BE2C (cell line): ENCODE results near the gene DGKI.

Source experiments
- DNase-seq: peaks from one replicate; pipeline ENCODE4 v3.0.0-alpha.2; 2020
- H3K27me3 ChIP-seq: fragments of 250-450 bp; sonication (Bioruptor Pico); 2 replicates; pipeline ENCODE4 v1.5.1; 2020; ENCODE audit warnings: mild to moderate bottlenecking
- H3K36me3 ChIP-seq: fragments of 250-450 bp; sonication (Bioruptor Pico); 2 replicates; pipeline ENCODE4 v1.5.1; 2020; ENCODE audit warnings: mild to moderate bottlenecking
- H3K4me1 ChIP-seq: fragments of 250-450 bp; sonication (Bioruptor Pico); 2 replicates; pipeline ENCODE4 v1.5.1; 2020
- H3K4me3 ChIP-seq: 2 replicates; pipeline ENCODE4 v1.5.1; 2011; ENCODE audit warnings: low read depth, low read length
- H3K9me3 ChIP-seq: fragments of 250-450 bp; sonication (Bioruptor Pico); 2 replicates; pipeline ENCODE4 v1.5.1; 2020
- CTCF ChIP-seq: IDR thresholded peaks from 2 replicates; pipeline ENCODE4 v1.5.1; 2012; ENCODE audit warnings: mild to moderate bottlenecking, low read depth, low read length

The DGKI gene

GRCh38 chr7:137881607-137882260 lies 35.0 kb upstream of the DGKI start:
- TF ChIP-seq CTCF: no peak
- peaks cover 19% of the 10 kb centered on the region for H3K36me3 ChIP-seq
- no peaks in the 10 kb centered on the region for H3K27me3 ChIP-seq
- DNase-seq: no peak
- H3K4me3 ChIP-seq: no peak overlapping the region
- no peaks in the 10 kb centered on the region for H3K9me3 ChIP-seq
- H3K4me1 ChIP-seq: no peaks in the 10 kb centered on the region

- H3K4me1 ChIP-seq: no peaks in the 10 kb centered on the region; the same call in 1 of the 2 replicates
- no peak overlapping the region for H3K4me3 ChIP-seq
- H3K27me3 ChIP-seq: no peaks in the 10 kb centered on the region
- H3K36me3 ChIP-seq: peaks cover 19% of the 10 kb centered on the region
- TF ChIP-seq CTCF: no peak
- DNase-seq: no peak
- H3K9me3 ChIP-seq: no peaks in the 10 kb centered on the region
Measured at GRCh38 chr7:137880432-137880831, 33.7 kb upstream of the DGKI start.

- Histone ChIP-seq H3K4me1 (peaks cover 3% of the 10 kb centered on the region), H3K4me3 (no peak overlapping the region), H3K9me3 (no peaks in the 10 kb centered on the region), H3K27me3 (no peaks in the 10 kb centered on the region), H3K36me3 (peaks cover 19% of the 10 kb centered on the region)
- no peak for DNase-seq
- TF ChIP-seq CTCF: no peak
Measured at GRCh38 chr7:137879357-137880158, 32.8 kb upstream of the DGKI start.

GRCh38 chr7:137878333-137878961 lies 31.7 kb upstream of the DGKI start:
- peak; percentile 54 for DNase-seq
- Histone ChIP-seq H3K4me1 (peaks cover 6% of the 10 kb centered on the region), H3K27me3 (no peaks in the 10 kb centered on the region), H3K4me3 (no peak overlapping the region), H3K9me3 (no peaks in the 10 kb centered on the region), H3K36me3 (peaks cover 15% of the 10 kb centered on the region)
- TF ChIP-seq CTCF: no peak

GRCh38 chr7:137877027-137877675 lies 30.4 kb upstream of the DGKI start:
- no peak for DNase-seq
- TF ChIP-seq CTCF: no peak
- no peak overlapping the region for H3K4me3 ChIP-seq
- peaks cover 6% of the 10 kb centered on the region for H3K4me1 ChIP-seq
- no peaks in the 10 kb centered on the region for H3K9me3 ChIP-seq
- H3K27me3 ChIP-seq: no peaks in the 10 kb centered on the region
- peaks cover 14% of the 10 kb centered on the region for H3K36me3 ChIP-seq
